IPS-20b (cell line): ENCODE data around the gene ZNF764.

Experiments
- H3K27ac ChIP-seq: one replicate; pipeline ENCODE4 v1.5.1; 2013; ENCODE audit warnings: low read length
- H3K27me3 ChIP-seq: 2 replicates; pipeline ENCODE4 v1.6.1; 2013; ENCODE audit warnings: mild to moderate bottlenecking, low read length, inconsistent platforms; ENCODE audit not compliant: insufficient read depth
- H3K36me3 ChIP-seq: 2 replicates; pipeline ENCODE4 v1.6.1; 2013; ENCODE audit warnings: low read depth, mild to moderate bottlenecking, inconsistent platforms, low read length, moderate library complexity; ENCODE audit not compliant: insufficient read depth
- H3K4me1 ChIP-seq: 2 replicates; pipeline ENCODE4 v1.6.1; 2013; ENCODE audit warnings: mild to moderate bottlenecking, control low read depth, inconsistent platforms, low read length, moderate library complexity; ENCODE audit not compliant: insufficient read depth
- H3K4me3 ChIP-seq: 2 replicates; pipeline ENCODE4 v1.5.1; 2013; ENCODE audit warnings: mild to moderate bottlenecking, low read length, inconsistent platforms
- H3K9ac ChIP-seq: 2 replicates; pipeline ENCODE4 v1.6.1; 2013; ENCODE audit warnings: low read depth, mild to moderate bottlenecking, inconsistent platforms, low read length, moderate library complexity
- H3K9me3 ChIP-seq: 2 replicates; pipeline ENCODE4 v1.6.1; 2013; ENCODE audit warnings: mild to moderate bottlenecking, low read depth, low read length, inconsistent platforms; ENCODE audit not compliant: insufficient read depth

The ZNF764 gene

DNA sequence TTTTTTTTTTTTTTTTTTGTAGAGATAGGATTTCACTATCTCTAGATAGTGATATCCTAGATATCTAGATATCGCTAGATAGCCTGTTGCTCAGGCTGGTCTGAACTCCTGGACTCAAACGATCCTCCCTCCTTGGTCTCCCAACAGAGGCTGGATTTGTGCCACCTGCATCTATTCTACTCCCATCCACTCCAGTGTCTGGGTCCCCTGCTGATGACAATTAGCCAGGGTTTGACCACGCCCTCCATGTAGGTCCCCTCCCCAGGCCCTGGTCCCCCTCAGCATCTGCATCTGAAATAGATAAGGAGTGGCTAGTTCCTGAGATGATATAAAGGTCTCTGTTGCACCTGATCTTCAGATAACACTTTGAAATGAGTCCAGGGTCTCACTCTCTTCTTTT is 11.1 kb upstream of the ZNF764 start:
- Histone ChIP-seq H3K4me3 (no peak overlapping the region), H3K27ac (no peak overlapping the region), H3K4me1 (peaks cover 3% of the 10 kb centered on the region), H3K36me3 (no peaks in the 10 kb centered on the region), H3K9me3 (no peaks in the 10 kb centered on the region), H3K9ac (no peak overlapping the region), H3K27me3 (no peaks in the 10 kb centered on the region)

DNA sequence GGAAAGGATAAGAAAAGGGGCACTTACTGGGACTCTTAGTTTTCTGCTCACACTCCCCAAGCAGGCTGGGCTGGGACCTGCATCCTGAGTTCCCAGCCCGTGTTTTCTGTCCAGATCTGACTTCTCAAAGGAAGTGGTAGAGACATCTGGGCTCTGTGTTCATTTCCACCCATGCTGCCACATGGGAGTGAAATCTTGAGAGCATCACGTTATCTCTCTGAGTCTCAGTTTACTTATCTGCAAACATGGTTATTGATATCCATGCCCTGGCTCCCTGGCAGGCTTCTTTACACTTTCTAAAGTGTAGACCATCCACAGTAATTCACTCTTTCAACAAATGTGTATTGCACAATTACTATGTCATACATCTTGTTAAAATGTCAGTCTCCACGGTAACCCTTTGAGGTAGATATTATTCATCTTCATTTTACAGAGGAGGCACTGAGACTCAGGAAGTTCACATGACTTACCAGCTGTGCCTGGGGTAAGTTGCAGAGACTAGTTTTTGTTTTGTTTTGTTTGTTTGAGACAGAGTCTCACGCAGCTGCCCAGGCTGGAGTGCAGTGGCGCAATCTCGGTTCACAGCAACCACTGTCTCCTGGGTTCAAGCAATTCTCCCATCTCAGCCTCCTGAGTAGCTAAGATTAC is 9.9 kb upstream of the ZNF764 start:
- Histone ChIP-seq H3K9me3 (no peaks in the 10 kb centered on the region), H3K9ac (no peak overlapping the region), H3K27ac (no peak overlapping the region), H3K4me3 (no peak overlapping the region), H3K36me3 (no peaks in the 10 kb centered on the region), H3K4me1 (peaks cover 3% of the 10 kb centered on the region), H3K27me3 (no peaks in the 10 kb centered on the region)

DNA sequence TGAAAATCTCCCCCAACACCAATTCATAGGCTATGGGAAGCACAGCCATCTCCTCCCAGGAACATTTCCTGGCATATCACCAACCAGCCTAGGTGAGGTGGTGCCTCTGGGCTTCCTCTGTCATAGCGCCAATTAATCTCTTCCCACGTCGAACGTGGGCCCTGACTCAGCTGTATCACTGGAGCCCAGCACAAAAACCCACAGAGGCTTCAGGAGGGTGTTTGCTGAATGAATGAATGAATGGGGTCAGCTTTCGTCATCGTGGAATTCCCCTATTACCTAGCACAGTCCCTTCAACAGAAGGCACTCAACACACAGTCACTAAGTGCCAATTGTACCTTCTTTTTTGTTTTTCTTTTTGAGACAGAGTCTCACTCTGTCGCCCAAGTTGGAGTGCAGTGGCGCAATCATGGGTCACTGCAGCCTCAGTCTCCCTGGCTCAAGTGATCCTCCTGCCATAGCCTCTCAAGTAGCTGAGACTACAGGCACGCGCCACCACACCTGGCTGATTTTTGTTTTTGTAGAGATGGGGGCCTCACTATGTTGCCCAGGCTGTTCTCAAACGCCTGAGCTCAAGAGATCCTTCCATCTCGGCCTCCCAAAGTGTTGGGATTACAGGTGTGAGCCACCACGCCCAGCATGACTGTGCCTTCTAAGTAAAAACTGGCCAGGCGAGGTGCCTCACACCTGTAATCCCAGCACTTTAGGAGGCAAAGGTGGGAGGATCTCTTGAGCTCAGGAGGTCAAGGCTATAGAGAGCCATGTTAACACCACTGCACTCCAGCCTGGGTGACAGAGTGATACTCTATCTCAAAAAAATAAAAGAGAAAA is 9.2 kb upstream of the ZNF764 start:
- H3K9ac ChIP-seq, result no peak overlapping the region
- H3K4me3 ChIP-seq, result no peak overlapping the region
- no peak overlapping the region for H3K27ac ChIP-seq

DNA sequence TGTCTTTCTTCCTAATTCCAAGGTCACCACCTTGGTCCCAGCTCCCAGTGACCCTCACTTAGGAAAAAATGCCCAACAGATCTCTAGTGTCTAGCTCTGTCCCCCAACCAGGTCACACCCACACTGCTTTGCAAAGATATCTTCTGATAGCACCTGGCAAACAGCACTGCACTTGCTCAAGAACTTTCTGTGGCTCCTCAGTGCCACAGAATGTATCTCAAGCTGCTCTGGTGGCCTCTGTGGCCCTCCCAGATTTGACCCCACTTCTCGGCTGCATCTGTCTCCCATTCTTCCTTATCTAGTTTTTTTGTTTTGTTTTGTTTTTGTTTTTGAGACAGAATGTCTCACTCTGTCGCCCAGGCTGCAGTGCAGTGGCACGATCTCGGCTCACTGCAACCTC is 8.4 kb upstream of the ZNF764 start:
- Histone ChIP-seq H3K36me3 (no peaks in the 10 kb centered on the region), H3K27ac (no peak overlapping the region), H3K27me3 (no peaks in the 10 kb centered on the region), H3K4me3 (no peak overlapping the region), H3K4me1 (peaks cover 3% of the 10 kb centered on the region), H3K9me3 (no peaks in the 10 kb centered on the region), H3K9ac (no peak overlapping the region)

More for the DNA sequence above, 9.2 kb upstream of the ZNF764 start:
- Histone ChIP-seq H3K27me3 (no peaks in the 10 kb centered on the region), H3K9me3 (no peaks in the 10 kb centered on the region), H3K36me3 (no peaks in the 10 kb centered on the region), H3K4me1 (peaks cover 3% of the 10 kb centered on the region)

GRCh38 chr16:30565984-30566383 is 7.8 kb upstream of the ZNF764 start:
- no peak overlapping the region for H3K4me3 ChIP-seq
- H3K9ac ChIP-seq, result no peak overlapping the region
- no peaks in the 10 kb centered on the region for H3K27me3 ChIP-seq
- H3K4me1 ChIP-seq, result peaks cover 5% of the 10 kb centered on the region
- H3K27ac ChIP-seq, result no peak overlapping the region
- no peaks in the 10 kb centered on the region for H3K9me3 ChIP-seq
- H3K36me3 ChIP-seq, result no peaks in the 10 kb centered on the region

DNA sequence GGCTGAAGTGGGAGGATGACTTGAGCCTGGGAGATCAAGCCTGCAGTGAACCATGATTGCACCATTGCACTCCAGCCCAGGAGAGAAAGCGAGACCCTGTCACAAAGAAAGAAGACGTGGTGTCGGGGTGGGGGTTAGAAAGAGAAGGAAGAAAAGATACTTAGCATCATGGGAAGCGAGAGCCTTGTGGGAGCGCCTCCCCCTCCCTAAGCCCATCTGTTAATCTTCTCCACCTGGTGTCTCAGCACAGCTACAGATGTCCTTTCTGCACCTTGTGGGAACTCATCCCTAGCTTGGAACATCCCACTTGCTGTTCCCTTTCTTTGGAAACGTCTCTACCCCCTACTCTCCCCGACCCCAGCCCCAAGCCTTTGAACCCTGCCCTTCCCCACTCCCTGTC is 7.4 kb upstream of the ZNF764 start:
- peaks cover 6% of the 10 kb centered on the region for H3K4me1 ChIP-seq
- no peak overlapping the region for H3K9ac ChIP-seq
- H3K4me3 ChIP-seq, result no peak overlapping the region
- H3K27ac ChIP-seq, result no peak overlapping the region
- no peaks in the 10 kb centered on the region for H3K36me3 ChIP-seq
- H3K27me3 ChIP-seq, result no peaks in the 10 kb centered on the region
- H3K9me3 ChIP-seq, result no peaks in the 10 kb centered on the region

DNA sequence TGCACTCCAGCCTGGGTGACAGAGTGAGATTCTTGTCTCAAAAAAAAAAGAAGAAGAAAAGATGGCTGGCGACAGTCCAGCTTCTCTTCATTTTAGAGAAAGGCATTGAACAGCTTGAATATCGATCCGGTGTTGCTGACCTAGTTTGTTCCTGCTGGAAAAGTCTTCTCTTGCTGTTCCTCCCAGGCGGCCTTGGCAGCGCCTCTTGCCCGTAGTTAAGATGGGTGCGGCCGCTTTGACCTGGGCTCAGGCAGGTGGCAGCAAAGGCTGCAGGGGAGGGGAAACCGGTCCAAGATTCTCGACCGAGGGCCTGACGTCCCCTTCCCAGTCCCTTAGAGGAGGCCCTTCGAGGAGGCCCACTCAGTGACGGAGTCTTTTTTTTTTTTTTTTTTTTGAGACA is 3.8 kb upstream of the ZNF764 start:
- no peaks in the 10 kb centered on the region for H3K36me3 ChIP-seq
- H3K9me3 ChIP-seq, result no peaks in the 10 kb centered on the region
- no peak overlapping the region for H3K9ac ChIP-seq
- 0 out of 2 replicates have a peak, but pooled peaks cover 3% of the 10 kb centered on the region for H3K4me1 ChIP-seq
- no peak overlapping the region for H3K27ac ChIP-seq
- no peaks in the 10 kb centered on the region for H3K27me3 ChIP-seq
- H3K4me3 ChIP-seq, result no peak overlapping the region

DNA sequence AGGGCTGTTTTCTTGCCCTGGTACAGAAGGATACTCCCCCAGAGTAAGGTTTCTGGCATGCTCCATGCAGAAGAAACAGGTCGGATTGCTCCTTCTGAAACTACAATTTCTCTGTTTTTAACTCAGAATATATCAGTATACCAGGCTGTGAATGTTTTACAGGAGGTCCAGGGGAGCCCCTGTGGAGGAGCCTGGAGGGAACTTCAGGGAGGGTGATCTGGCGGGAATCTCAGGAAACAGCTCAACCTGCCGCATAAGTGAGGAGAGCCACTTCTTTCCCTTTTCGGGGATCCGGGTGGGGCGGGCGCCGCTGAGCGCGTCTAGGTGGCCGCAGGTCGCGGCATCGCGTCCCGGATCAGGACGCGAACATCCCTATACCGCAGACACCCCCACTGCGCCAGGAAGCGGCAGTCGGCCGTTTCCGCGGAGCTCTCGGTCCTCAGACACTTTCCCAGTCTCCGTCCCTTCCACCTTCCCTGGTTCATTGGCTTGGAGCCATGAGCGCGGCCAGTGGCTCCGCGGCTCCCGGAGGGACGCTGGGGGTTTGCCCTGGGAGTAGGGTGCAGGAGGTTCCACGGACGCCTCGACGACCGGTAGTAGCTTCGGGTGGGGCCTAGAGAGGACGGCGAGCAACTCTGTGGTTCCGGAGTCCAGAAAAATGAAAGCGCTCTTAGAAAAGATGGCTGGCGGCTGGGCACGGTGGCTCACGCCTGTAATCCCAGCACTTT is 3.1 kb upstream of the ZNF764 start:
- Histone ChIP-seq H3K4me3 (no peak overlapping the region), H3K4me1 (0 out of 2 replicates have a peak, but pooled peaks cover 4% of the 10 kb centered on the region), H3K27ac (no peak overlapping the region), H3K9ac (no peak overlapping the region), H3K36me3 (no peaks in the 10 kb centered on the region), H3K27me3 (no peaks in the 10 kb centered on the region), H3K9me3 (no peaks in the 10 kb centered on the region)

DNA sequence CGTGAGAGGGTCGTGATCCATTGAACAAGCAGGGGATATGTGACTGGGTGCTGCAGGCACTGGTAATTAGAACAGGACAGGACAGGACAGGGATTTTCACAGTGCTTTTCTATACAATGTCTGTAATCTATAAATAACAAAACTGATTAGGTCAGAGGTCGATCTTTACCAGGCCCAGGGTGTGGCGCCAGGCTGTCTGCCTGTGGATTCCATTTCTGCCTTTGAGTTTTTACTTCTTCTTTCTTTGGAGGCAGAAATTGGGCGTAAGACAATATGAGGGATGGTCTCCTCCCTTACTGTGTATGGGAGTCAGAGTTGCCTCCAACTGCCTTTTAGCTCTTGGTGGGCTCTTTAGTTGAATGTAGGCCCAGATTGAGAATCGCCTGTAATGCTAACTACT is 1.5 kb upstream of the ZNF764 start:
- no peak overlapping the region for H3K9ac ChIP-seq
- H3K36me3 ChIP-seq, result peaks cover 6% of the 10 kb centered on the region
- 0 out of 2 replicates have a peak, but pooled peaks cover 6% of the 10 kb centered on the region for H3K4me1 ChIP-seq
- H3K4me3 ChIP-seq, result no peak overlapping the region
- no peak overlapping the region for H3K27ac ChIP-seq
- H3K27me3 ChIP-seq, result no peaks in the 10 kb centered on the region
- H3K9me3 ChIP-seq, result no peaks in the 10 kb centered on the region

DNA sequence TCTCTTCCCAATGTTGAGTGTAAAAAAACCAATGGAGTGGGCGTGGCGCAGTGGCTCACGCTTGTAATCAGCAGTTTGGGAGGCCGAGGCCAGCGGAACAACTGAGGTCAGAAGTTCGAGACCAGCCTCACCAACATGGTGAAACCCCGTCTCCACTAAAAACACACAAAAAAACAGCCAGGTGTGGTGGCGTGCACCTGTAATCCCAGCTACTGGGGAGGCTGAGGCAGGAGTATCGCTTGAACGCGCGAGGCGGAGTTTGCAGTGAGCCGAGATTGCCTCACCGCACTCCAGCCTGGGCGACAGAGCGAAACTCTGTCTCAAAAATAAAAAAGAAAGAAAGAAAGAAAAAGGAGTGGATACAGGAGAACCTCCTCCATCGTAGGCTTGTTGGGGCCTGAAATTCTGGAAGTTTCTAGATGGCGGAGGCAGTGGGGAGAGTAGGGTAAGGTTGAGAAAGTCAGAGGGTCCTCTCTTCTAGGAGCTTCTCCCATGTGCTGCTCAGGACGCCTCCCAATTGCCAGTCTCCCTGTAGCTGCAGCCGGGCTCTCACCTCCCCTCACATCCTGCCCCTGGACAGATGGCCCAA is 709 bp upstream of the ZNF764 start:
- H3K9me3 ChIP-seq, result no peaks in the 10 kb centered on the region
- H3K36me3 ChIP-seq, result peaks cover 14% of the 10 kb centered on the region
- H3K27ac ChIP-seq, result peak overlapping the region; percentile 59
- H3K4me3 ChIP-seq, result peak overlapping the region; percentile 54
- no peaks in the 10 kb centered on the region for H3K27me3 ChIP-seq
- 0 out of 2 replicates have a peak, but pooled peaks cover 6% of the 10 kb centered on the region for H3K4me1 ChIP-seq
- H3K9ac ChIP-seq, result peak overlapping the region; percentile 69; the same call in 1 of the 2 replicates

- peak overlapping the region; percentile 3 for H3K27ac ChIP-seq
- 0 out of 2 replicates have a peak, but pooled peaks cover 6% of the 10 kb centered on the region for H3K4me1 ChIP-seq
- no peaks in the 10 kb centered on the region for H3K9me3 ChIP-seq
- H3K4me3 ChIP-seq, result peak overlapping the region; percentile 81
- H3K36me3 ChIP-seq, result peaks cover 21% of the 10 kb centered on the region
- H3K27me3 ChIP-seq, result no peaks in the 10 kb centered on the region
- peak overlapping the region; percentile 82 for H3K9ac ChIP-seq
Observed at GRCh38 chr16:30557707-30557956, 542 bp downstream of the ZNF764 start.
